ENCODE measurements around the gene UBC. TPM values are rescaled to one million over a fixed set of nuclear protein-coding genes. Genes with fewer than 3 reads are reported as not detected.

Gene UBC
- total and polyA plus RNA-seq, 2 of the 4 experiments (the other 2 are of a cell fraction): 2,042 to 4,320 TPM

GRCh38 chr12:124940393-124941169 lies 26.1 kb upstream of the UBC start (continued):
- TF ChIP-seq MXI1 (IDR thresholded peaks at IDR 0.05; ENCODE audit: borderline replicate concordance, low read depth, low read length) (0 out of 2 replicates have a peak, but pooled peaks have one; percentile 36), SMC3 (IDR thresholded peaks at IDR 0.05; ENCODE audit: low read depth, low read length) (peak; percentile 65), RCOR1 (IDR thresholded peaks at IDR 0.05; ENCODE audit: insufficient replicate concordance, low read length) (no peak)

- H3K4me2 ChIP-seq (ENCODE audit: low read depth, low read length): peak overlapping the region; percentile 51
- peak overlapping the region; percentile 20; the same call in 1 of the 2 replicates for H3K23ac ChIP-seq (ENCODE audit: low read depth, low read length)
- H2AK9ac ChIP-seq (replicated peaks; ENCODE audit: low read depth, low read length, poor library complexity): no peak overlapping the region
- no peak overlapping the region for H2BK120ac ChIP-seq (ENCODE audit: low read depth, low read length)
- no peak for DNase-seq
- intact Hi-C loops (cut with micrococcal nuclease) (loop anchor here (1.0 kb wide), 1 partner anchor 34 kb away; no protein-coding TSS in a partner anchor), dilution Hi-C loops (cut with HindIII; ENCODE audit: low sequenced_read_pairs, unreplicated experiment) (no loop called here), in situ Hi-C loops (cut with MboI; ENCODE audit: low sequenced_read_pairs) (no loop called here)
- TF ChIP-seq MAFK (IDR thresholded peaks at IDR 0.05; ENCODE audit: low read depth, low read length): peak; percentile 68; the same call in 1 of the 2 replicates
- TF ChIP-seq FOS (IDR thresholded peaks at IDR 0.05; ENCODE audit: low read depth, low read length): no peak
- no peak for TF ChIP-seq CEBPB (IDR thresholded peaks at IDR 0.05; ENCODE audit: low read depth, low read length)
- TF ChIP-seq RAD21 (IDR thresholded peaks at IDR 0.05; ENCODE audit: low read length): no peak
- WGBS, 2 experiments (ENCODE audit: extremely low coverage in 2 of 2, insufficient read length in 1 of 2): 0% methylated on average over 8 of the region's 8 CpGs; no CpG with 5 or more reads in 1 of the 2 experiments
- peaks cover 0 to 8% of the 10 kb centered on the region in 2 experiments; a peak in 1 of 4 replicates for H3K79me1 ChIP-seq (ENCODE audit: low read depth in 1 of 2, low read length in 2 of 2)
- peaks cover 7% of the 10 kb centered on the region for H4K20me1 ChIP-seq (ENCODE audit: insufficient read depth, low read length)
- POLR2A ChIA-PET (ENCODE audit: unreplicated experiment): interaction anchor here (0.9 to 1.3 kb wide), 3 partner anchors 24 to 30 kb away, joined by 6 to 7 read pairs (median 6); partner anchors contain the start of gene UBC
- no peak overlapping the region for H2BK20ac ChIP-seq (ENCODE audit: low read depth, low read length)
- peak overlapping the region; percentile 48; the same call in 1 of the 2 replicates for H3K56ac ChIP-seq (ENCODE audit: extremely low read depth, insufficient read depth, low read length)
- no peaks in the 10 kb centered on the region for H3K9me3 ChIP-seq (ENCODE audit: control insufficient read depth, insufficient read depth, low read length)
- peak overlapping the region; percentile 77 for H2AFZ ChIP-seq (replicated peaks; ENCODE audit: low read length, poor library complexity)
- peak overlapping the region; percentile 17 for H2BK5ac ChIP-seq (ENCODE audit: low read depth, low read length, poor library complexity, severe bottlenecking)
- H4K5ac ChIP-seq (ENCODE audit: low read depth, low read length): no peak overlapping the region
- CTCF ChIA-PET: interaction anchor here (0.6 to 4.3 kb wide), 8 partner anchors 12 to 606 kb away, joined by 3 to 32 read pairs (median 4); no protein-coding TSS in a partner anchor
- H2AK5ac ChIP-seq (ENCODE audit: low read depth, low read length): peak overlapping the region; percentile 75; the same call in 1 of the 2 replicates
- peaks cover 2% of the 10 kb centered on the region; the same call in 1 of the 2 replicates for H3K4me1 ChIP-seq (ENCODE audit: control insufficient read depth, insufficient read depth, low read length)
- H3K27me3 ChIP-seq (ENCODE audit: control insufficient read depth, insufficient read depth, low read length): no peaks in the 10 kb centered on the region
- H3K9ac ChIP-seq (ENCODE audit: low read depth, low read length): peak overlapping the region; percentile 12; the same call in 1 of the 2 replicates
- H3K4ac ChIP-seq (ENCODE audit: low read depth, low read length): peak overlapping the region; percentile 90
- peaks cover 6% of the 10 kb centered on the region; the same call in 1 of the 2 replicates for H3K9me1 ChIP-seq (ENCODE audit: insufficient read depth, low read length)
- BruUV-seq (replicated peaks): TSS peak; percentile 100
- H4K8ac ChIP-seq (ENCODE audit: low read depth in 2 of 2, low read length in 2 of 2): peak overlapping the region in 1 of 2 experiments; percentile 98; a peak in 1 of 4 replicates
- H3K27ac ChIP-seq (ENCODE audit: insufficient read depth, low read length): peak overlapping the region; percentile 46; the same call in 1 of the 2 replicates
- no peak overlapping the region for H2BK15ac ChIP-seq (ENCODE audit: low read depth, low read length)
- no peak overlapping the region for H3K18ac ChIP-seq (ENCODE audit: low read depth, low read length)
- no peak for ATAC-seq (ENCODE audit: low read depth)
- H3K4me3 ChIP-seq (ENCODE audit: insufficient read depth, low read depth, low read length): peak overlapping the region; percentile 9; the same call in 1 of the 2 replicates
- no peaks in the 10 kb centered on the region for H3K36me3 ChIP-seq (ENCODE audit: control insufficient read depth, insufficient read depth, low read length)
- H3K14ac ChIP-seq (replicated peaks; ENCODE audit: low read depth, low read length): 0 out of 2 replicates have a peak overlapping the region, but pooled peaks have one; percentile 73
- no peak overlapping the region for H4K91ac ChIP-seq (ENCODE audit: insufficient read depth, low read depth, low read length)
These were observed 25.6 kb upstream of the UBC start for GRCh38 chr12:124940143-124940392.
